GM12878 (cell line): Measurements from ENCODE around the gene PRR32. TPM values are rescaled to one million over a fixed set of nuclear protein-coding genes. Genes with fewer than 3 reads are reported as not detected.

Experiments
- ATAC-seq: fragments of 200-7000 bp; cut with Tn5 transposase; 3 replicates; pipeline ENCODE4 v1.9.1; 2020; ENCODE audit warnings: mild to moderate bottlenecking, moderate library complexity
- BruUV-seq: library from RNA; stranded (reverse); fragments of 400-500 nt; replicated peaks from 2 replicates; lab custom pipeline; 2021; lab: Mats Ljungman, UMichigan
- CTCF ChIA-PET: fragments of 300-600 bp; sonication (Branson Sonifier 250); formaldehyde crosslinking; extraction: SDS; loops from one replicate; lab custom pipeline; 2021; ENCODE audit warnings: inconsistent platforms; lab: Yijun Ruan, JAX
- POLR2A ChIA-PET: fragments of 350-600 bp; formaldehyde crosslinking; extraction: SDS; loops from one replicate; lab custom pipeline; 2021; ENCODE audit warnings: inconsistent platforms; lab: Charles Lee
- RAD21 ChIA-PET: fragments of 300-600 bp; sonication (Branson Sonifier 250); formaldehyde crosslinking; loops from one replicate; lab custom pipeline; 2023; ENCODE audit warnings: antibody characterized with exemption; ENCODE audit not compliant: unreplicated experiment; lab: Charles Lee
- SMC1A ChIA-PET: fragments of 300-600 bp; sonication (Branson Sonifier 250); formaldehyde crosslinking; loops from one replicate; lab custom pipeline; 2023; ENCODE audit not compliant: unreplicated experiment, uncharacterized antibody; lab: Charles Lee
- DNase-seq: peaks from one replicate; pipeline ENCODE4 v3.0.0-alpha.2; 2011; ENCODE audit warnings: low read depth, low spot score
- FAIRE-seq: peaks from 3 replicates; lab custom pipeline; 2011; peaks lifted over from hg19 to GRCh38; lab: Jason Lieb, UNC
- H2AFZ ChIP-seq: 2 replicates; pipeline ENCODE4 v1.6.0; 2011; ENCODE audit warnings: low read depth, low read length, control low read depth; ENCODE audit not compliant: control insufficient read depth
- H3K27ac ChIP-seq: 2 replicates; pipeline ENCODE4 v1.5.1; 2011; ENCODE audit warnings: control low read depth; ENCODE audit not compliant: control insufficient read depth, insufficient read depth
- H3K27me3 ChIP-seq, 2 experiments: replicated peaks in 1 of 2; 2 replicates each; pipeline versions ENCODE4 v1.6.0 to v1.6.1; 2011; ENCODE audit warnings: low read length in 1 of 2; ENCODE audit not compliant: control insufficient read depth in 2 of 2, insufficient read depth in 2 of 2
- H3K36me3 ChIP-seq, 2 experiments: 2 replicates each; pipeline ENCODE4 v1.5.1; 2011; ENCODE audit warnings: low read length in 1 of 2; ENCODE audit not compliant: control insufficient read depth in 2 of 2, insufficient read depth in 2 of 2
- H3K4me1 ChIP-seq: 2 replicates; pipeline ENCODE4 v1.6.1; 2011; ENCODE audit warnings: mild to moderate bottlenecking, low read length, moderate library complexity, mixed read lengths; ENCODE audit not compliant: control insufficient read depth, insufficient read depth
- H3K4me2 ChIP-seq: 2 replicates; pipeline ENCODE4 v1.6.0; 2011; ENCODE audit warnings: control low read depth; ENCODE audit not compliant: control insufficient read depth, insufficient read depth
- H3K4me3 ChIP-seq: fragments of 200-600 bp; sonication (generic); 2 replicates; pipeline ENCODE4 v1.5.1; 2016
- H3K79me2 ChIP-seq: 2 replicates; pipeline ENCODE4 v1.6.0; 2011; ENCODE audit warnings: low read length; ENCODE audit not compliant: control insufficient read depth, insufficient read depth
- H3K9ac ChIP-seq: 2 replicates; pipeline ENCODE4 v1.8.0; 2011; ENCODE audit warnings: low read length, control low read depth, mixed read lengths; ENCODE audit not compliant: control insufficient read depth, insufficient read depth
- H3K9me3 ChIP-seq: replicated peaks from 3 replicates; pipeline ENCODE4 v1.5.1; 2011; ENCODE audit warnings: mild to moderate bottlenecking, low read length; ENCODE audit not compliant: control insufficient read depth, insufficient read depth
- H4K20me1 ChIP-seq: 2 replicates; pipeline ENCODE4 v1.6.0; 2011; ENCODE audit not compliant: control insufficient read depth, insufficient read depth
- CBFB ChIP-seq: IDR thresholded peaks from 2 replicates; pipeline ENCODE4 v1.6.1; 2016; ENCODE audit warnings: antibody characterized with exemption, low read depth
- CBX3 ChIP-seq: fragments of 200-600 bp; sonication (generic); IDR thresholded peaks from 2 replicates; pipeline ENCODE4 v1.6.1; 2016; ENCODE audit warnings: low read depth, borderline replicate concordance
- DPF2 ChIP-seq: fragments of 450-650 bp; IDR thresholded peaks from 2 replicates; pipeline ENCODE4 v1.6.1; 2017; ENCODE audit warnings: mild to moderate bottlenecking
- KDM1A ChIP-seq: fragments of 200-600 bp; sonication (generic); IDR thresholded peaks from 2 replicates; pipeline ENCODE4 v1.6.1; 2016; ENCODE audit warnings: borderline replicate concordance
- POLR2AphosphoS5 ChIP-seq: IDR thresholded peaks from 2 replicates; pipeline ENCODE4 v1.6.1; 2011; ENCODE audit warnings: mild to moderate bottlenecking, low read length, inconsistent platforms
- SPI1 ChIP-seq: IDR thresholded peaks from 2 replicates; pipeline ENCODE4 v1.6.1; 2011; ENCODE audit warnings: low read depth, mild to moderate bottlenecking, low read length, moderate library complexity, borderline replicate concordance; ENCODE audit not compliant: insufficient read depth
- STAT3 ChIP-seq: IDR thresholded peaks from 2 replicates; pipeline ENCODE4 v1.6.1; 2011; ENCODE audit warnings: low read depth, low read length, improper control_type of control experiment
- TCF7 ChIP-seq: IDR thresholded peaks from 2 replicates; pipeline ENCODE4 v1.6.1; 2014; ENCODE audit warnings: antibody characterized with exemption, borderline replicate concordance
- ZBTB11 ChIP-seq: fragments of 450-650 bp; formaldehyde crosslinking; IDR thresholded peaks from 2 replicates; pipeline ENCODE4 v1.5.0; 2022; ENCODE audit warnings: mild to moderate bottlenecking, missing genetic modification characterization
- WGBS: methylation state at CpG from one replicate; pipeline ENCODE4 v1.1.6; 2016; ENCODE audit warnings: low lambda C conversion rate; ENCODE audit not compliant: insufficient replicate concordance, insufficient coverage; ENCODE audit errors: missing lambda C conversion rate; 5-methylcytosine and 5-hydroxymethylcytosine counted together
- in situ Hi-C: fragments of 300-500 bp; cut with MboI; formaldehyde crosslinking; loops from 9 replicates; pipeline ENCODE4 v1.14.3; 2018; ENCODE audit warnings: mixed read lengths
- intact Hi-C: fragments of 100-400 bp; cut with micrococcal nuclease; formaldehyde crosslinking; loops from one replicate; pipeline ENCODE4 v1.14.2; 2022; ENCODE audit not compliant: unreplicated experiment
- polyA plus RNA-seq, 11 experiments: library from polyadenylated mRNA; depleted of rRNA in 4 of 11; unstranded in 6 of 11; stranded (reverse) in 5 of 11; fragments of >200 nt; fragmentation: Nextera tagmentation in 4 of 11; fragmentation: Illumina TruSeq in 1 of 11; extraction: Ambion mirVana in 4 of 11; extraction: Trizol in 1 of 11; gene quantifications; 1 replicate in 1 of 11; 2 replicates in 10 of 11; pipeline versions ENCODE4 v1.2.1 to v1.2.3, GENCODE V29; 2011 to 2016; ENCODE audit warnings: inconsistent platforms in 2 of 11, missing spikeins in 2 of 11, low read depth in 1 of 11
- total RNA-seq, 4 experiments: library from RNA; depleted of rRNA in 3 of 4; stranded (reverse); fragments of >200 nt in 3 of 4; fragmentation: Illumina TruSeq in 1 of 4; extraction: Trizol in 1 of 4; gene quantifications; 2 replicates each; pipeline versions ENCODE4 v1.2.1 to v1.2.3, GENCODE V29; 2013 to 2021
- TF ChIP-seq, protein P1 (sequence below): fragments of 450-650 bp; IDR thresholded peaks from 2 replicates; pipeline ENCODE4 v1.6.1; 2016; ENCODE audit warnings: mild to moderate bottlenecking
- TF ChIP-seq, protein P2 (sequence below): IDR thresholded peaks from 2 replicates; pipeline ENCODE4 v1.6.1; 2012; ENCODE audit warnings: low read length, inconsistent platforms
- TF ChIP-seq, protein P3 (sequence below): fragments of 450-650 bp; conservative IDR thresholded peaks from 2 replicates; pipeline ENCODE4 v1.6.1; 2017; ENCODE audit warnings: mild to moderate bottlenecking, moderate library complexity

PRR32 gene
- total and polyA plus RNA-seq, 10 of the 15 experiments (the other 5 are each of a cell fraction or from before 2014, with no cell fraction given) = not detected

- TF ChIP-seq, protein P1, sequence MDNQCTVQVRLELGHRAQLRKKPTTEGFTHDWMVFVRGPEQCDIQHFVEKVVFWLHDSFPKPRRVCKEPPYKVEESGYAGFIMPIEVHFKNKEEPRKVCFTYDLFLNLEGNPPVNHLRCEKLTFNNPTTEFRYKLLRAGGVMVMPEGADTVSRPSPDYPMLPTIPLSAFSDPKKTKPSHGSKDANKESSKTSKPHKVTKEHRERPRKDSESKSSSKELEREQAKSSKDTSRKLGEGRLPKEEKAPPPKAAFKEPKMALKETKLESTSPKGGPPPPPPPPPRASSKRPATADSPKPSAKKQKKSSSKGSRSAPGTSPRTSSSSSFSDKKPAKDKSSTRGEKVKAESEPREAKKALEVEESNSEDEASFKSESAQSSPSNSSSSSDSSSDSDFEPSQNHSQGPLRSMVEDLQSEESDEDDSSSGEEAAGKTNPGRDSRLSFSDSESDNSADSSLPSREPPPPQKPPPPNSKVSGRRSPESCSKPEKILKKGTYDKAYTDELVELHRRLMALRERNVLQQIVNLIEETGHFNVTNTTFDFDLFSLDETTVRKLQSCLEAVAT = no peak
These were observed 4.9 kb downstream of the PRR32 start (continued) for GRCh38 chrX:126824338-126825007.

DNA sequence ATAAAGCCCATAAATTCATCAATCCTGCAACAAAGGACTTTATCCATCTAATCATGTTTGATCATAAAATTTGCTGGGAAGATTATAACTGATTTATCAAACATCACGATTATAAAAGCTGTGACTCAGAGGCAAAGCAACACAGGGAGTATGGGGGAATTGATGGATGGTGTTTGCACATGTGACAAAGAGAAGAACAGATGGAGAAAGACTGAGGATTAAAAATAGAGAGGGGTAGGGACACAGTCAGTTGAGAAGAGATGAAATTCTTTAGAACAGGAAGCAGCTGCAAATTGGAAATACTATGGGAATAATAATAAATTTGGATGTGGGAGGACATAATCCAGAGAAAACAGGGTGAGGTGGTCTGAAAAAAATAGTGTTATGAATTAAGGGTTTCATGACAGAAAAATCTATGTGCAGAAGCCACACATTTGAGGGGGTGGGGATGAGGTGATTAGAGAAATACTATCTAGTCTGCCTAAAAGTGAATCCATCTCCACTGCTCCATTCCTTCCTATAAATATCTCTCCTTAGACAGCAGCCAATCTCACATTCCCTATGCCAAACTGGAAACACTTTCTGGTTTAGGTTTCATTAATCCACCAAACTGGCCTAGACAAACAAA is 6.2 kb downstream of the PRR32 start:
- WGBS = 14% methylated on average over 1 of the region's 1 CpG
- DNase-seq = no peak

More for the DNA sequence above, 6.2 kb downstream of the PRR32 start:
- in situ Hi-C loops = no loop called here
- H3K79me2 ChIP-seq = no peaks in the 10 kb centered on the region
- ChIA-PET CTCF (no interaction called here), POLR2A (no interaction called here)
- no peak for TF ChIP-seq ZBTB11 (CRISPR knock-in tag)
- TF ChIP-seq STAT3 = no peak
- TF ChIP-seq SPI1 = no peak
- no peak for TF ChIP-seq DPF2
- TF ChIP-seq TCF7 = no peak
- TF ChIP-seq, protein P2, sequence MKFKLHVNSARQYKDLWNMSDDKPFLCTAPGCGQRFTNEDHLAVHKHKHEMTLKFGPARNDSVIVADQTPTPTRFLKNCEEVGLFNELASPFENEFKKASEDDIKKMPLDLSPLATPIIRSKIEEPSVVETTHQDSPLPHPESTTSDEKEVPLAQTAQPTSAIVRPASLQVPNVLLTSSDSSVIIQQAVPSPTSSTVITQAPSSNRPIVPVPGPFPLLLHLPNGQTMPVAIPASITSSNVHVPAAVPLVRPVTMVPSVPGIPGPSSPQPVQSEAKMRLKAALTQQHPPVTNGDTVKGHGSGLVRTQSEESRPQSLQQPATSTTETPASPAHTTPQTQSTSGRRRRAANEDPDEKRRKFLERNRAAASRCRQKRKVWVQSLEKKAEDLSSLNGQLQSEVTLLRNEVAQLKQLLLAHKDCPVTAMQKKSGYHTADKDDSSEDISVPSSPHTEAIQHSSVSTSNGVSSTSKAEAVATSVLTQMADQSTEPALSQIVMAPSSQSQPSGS = no peak
- TF ChIP-seq KDM1A = no peak
- TF ChIP-seq, protein P3, sequence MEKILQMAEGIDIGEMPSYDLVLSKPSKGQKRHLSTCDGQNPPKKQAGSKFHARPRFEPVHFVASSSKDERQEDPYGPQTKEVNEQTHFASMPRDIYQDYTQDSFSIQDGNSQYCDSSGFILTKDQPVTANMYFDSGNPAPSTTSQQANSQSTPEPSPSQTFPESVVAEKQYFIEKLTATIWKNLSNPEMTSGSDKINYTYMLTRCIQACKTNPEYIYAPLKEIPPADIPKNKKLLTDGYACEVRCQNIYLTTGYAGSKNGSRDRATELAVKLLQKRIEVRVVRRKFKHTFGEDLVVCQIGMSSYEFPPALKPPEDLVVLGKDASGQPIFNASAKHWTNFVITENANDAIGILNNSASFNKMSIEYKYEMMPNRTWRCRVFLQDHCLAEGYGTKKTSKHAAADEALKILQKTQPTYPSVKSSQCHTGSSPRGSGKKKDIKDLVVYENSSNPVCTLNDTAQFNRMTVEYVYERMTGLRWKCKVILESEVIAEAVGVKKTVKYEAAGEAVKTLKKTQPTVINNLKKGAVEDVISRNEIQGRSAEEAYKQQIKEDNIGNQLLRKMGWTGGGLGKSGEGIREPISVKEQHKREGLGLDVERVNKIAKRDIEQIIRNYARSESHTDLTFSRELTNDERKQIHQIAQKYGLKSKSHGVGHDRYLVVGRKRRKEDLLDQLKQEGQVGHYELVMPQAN = no peak
- no peak for TF ChIP-seq CBX3
- TF ChIP-seq POLR2AphosphoS5 = no peak
- no peak for TF ChIP-seq CBFB
- TF ChIP-seq, all 136 proteins: peak for 0
- no peaks in the 10 kb centered on the region for H4K20me1 ChIP-seq
- ChIA-PET RAD21 (no interaction called here), SMC1A (no interaction called here)
- no peak overlapping the region for H2AFZ ChIP-seq
- intact Hi-C loops = no loop called here
- no peak overlapping the region for H3K9ac ChIP-seq
- no peak overlapping the region for H3K4me3 ChIP-seq
- H3K4me1 ChIP-seq = no peaks in the 10 kb centered on the region
- H3K9me3 ChIP-seq = no peaks in the 10 kb centered on the region
- H3K36me3 ChIP-seq = no peaks in the 10 kb centered on the region
- FAIRE-seq (no peak), ATAC-seq (no peak)
- BruUV-seq = no TSS peak
- H3K27ac ChIP-seq = no peak overlapping the region
- no peaks in the 10 kb centered on the region for H3K27me3 ChIP-seq
- H3K4me2 ChIP-seq = no peak overlapping the region
